Activated T-cell treated with anti-CD3 and anti-CD28 coated beads for 24 hours (primary cell): ENCODE data around the gene DMXL1.
A peak's percentile ranks its signal among the peaks of the same experiment; 100 is the strongest.

Experiments
- DNase-seq: peaks from one replicate; pipeline ENCODE4 v3.0.0-alpha.2; 2020; ENCODE audit warnings: low read depth

DMXL1 gene

GRCh38 chr5:119070828-119071560, at the start of gene DMXL1:
Gene DMXL1 (plus strand): TSS chr5:119071087. CDS start chr5:119071570, 483 bp downstream.
- DNase-seq, result peak; percentile 96

GRCh38 chr5:119021149-119021732, 49.6 kb upstream of the DMXL1 start:
- DNase-seq, result no peak

- no peak for DNase-seq
Observed at GRCh38 chr5:119022017-119022745, 48.7 kb upstream of the DMXL1 start.

- no peak for DNase-seq
Observed at GRCh38 chr5:119022773-119023172, 48.1 kb upstream of the DMXL1 start.

GRCh38 chr5:119028575-119028974, 42.3 kb upstream of the DMXL1 start:
- DNase-seq, result no peak

- no peak for DNase-seq
Observed at GRCh38 chr5:119031011-119031886, 39.6 kb upstream of the DMXL1 start.

GRCh38 chr5:119031905-119032304, 39.0 kb upstream of the DMXL1 start:
- DNase-seq, result no peak

- no peak for DNase-seq
Observed at GRCh38 chr5:119032656-119033055, 38.2 kb upstream of the DMXL1 start.

- no peak for DNase-seq
Observed at GRCh38 chr5:119033135-119033534, 37.8 kb upstream of the DMXL1 start.

- no peak for DNase-seq
Observed at GRCh38 chr5:119036101-119036762, 34.7 kb upstream of the DMXL1 start.

- DNase-seq, result no peak
Observed at GRCh38 chr5:119037496-119038215, 33.2 kb upstream of the DMXL1 start.

GRCh38 chr5:119048246-119048645, 22.6 kb upstream of the DMXL1 start:
- no peak for DNase-seq

- DNase-seq, result no peak
Observed at GRCh38 chr5:119049824-119050449, 20.9 kb upstream of the DMXL1 start.

GRCh38 chr5:119054101-119054500, 16.8 kb upstream of the DMXL1 start:
- no peak for DNase-seq

GRCh38 chr5:119055294-119055693, 15.6 kb upstream of the DMXL1 start:
- no peak for DNase-seq

GRCh38 chr5:119058979-119059529, 11.8 kb upstream of the DMXL1 start:
- DNase-seq, result no peak

GRCh38 chr5:119059740-119060255, 11.1 kb upstream of the DMXL1 start:
- no peak for DNase-seq

- peak; percentile 11 for DNase-seq
Observed at GRCh38 chr5:119063579-119064379, 7.1 kb upstream of the DMXL1 start.

- no peak for DNase-seq
Observed at GRCh38 chr5:119067450-119067849, 3.4 kb upstream of the DMXL1 start.
